ENCODE results near the gene VWA3B. TPM values are rescaled to one million over a fixed set of nuclear protein-coding genes. Genes with fewer than 3 reads are reported as not detected.
"Not testable (repeated sequence)": the region's sequence is repeated elsewhere in the genome, so short reads cannot be mapped to it uniquely, and the experiment has no call there.

Gene VWA3B
- total RNA-seq, 4 donors from 2014 or later: 0.30 to 6.1 (median 2.5) TPM; not detected in 1

DNA sequence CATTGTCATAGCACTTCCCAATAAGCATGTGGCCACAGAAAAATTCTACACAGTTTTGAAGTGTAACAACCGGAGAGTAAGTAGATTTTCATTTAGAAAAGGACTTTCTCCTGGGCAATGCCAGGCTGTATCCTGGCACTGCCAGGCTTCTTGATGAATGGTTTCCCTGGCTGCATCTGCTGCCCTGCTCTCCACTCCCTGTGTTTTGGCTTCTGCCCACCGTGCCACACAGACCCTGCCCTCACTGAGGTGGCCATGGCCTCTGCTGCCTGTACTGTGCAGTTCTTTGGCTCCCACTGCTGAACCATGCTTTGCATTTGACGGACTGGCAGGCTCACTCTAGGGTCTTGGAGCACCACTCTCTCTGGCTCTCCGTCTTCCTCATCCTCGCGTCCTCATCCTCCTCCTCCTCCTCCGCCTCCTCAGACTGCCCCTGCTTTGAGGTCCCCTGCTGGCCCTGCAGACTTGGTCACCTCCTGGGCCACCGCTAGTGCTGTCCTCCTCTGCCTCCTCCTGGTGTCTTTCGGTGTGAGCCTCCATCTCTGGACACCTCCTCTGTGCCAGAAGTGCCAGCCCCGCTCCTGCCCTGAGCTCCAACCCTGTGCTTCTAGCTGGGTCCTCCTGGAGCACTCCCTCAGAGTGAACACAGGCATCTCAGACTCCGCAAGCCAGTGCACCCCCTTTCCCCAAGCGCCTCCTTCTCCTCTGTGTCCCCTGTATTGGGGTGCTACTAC, 213.3 kb downstream of the VWA3B start:
- Histone ChIP-seq H3K4me3 (no peak overlapping the region), H3K4me1 (no peaks in the 10 kb centered on the region), H3K27me3 (no peaks in the 10 kb centered on the region), H3K27ac (no peak overlapping the region), H3K36me3 (no peaks in the 10 kb centered on the region), H3K9me3 (no peaks in the 10 kb centered on the region)
- 88 to 91% methylated on average over 12 of the region's 12 CpGs for WGBS, 2 donors
- no peak for DNase-seq (ENCODE audit: low spot score in 2 of 2)
- TF ChIP-seq POLR2A (IDR thresholded peaks at IDR 0.05) (no peak), EP300 (IDR thresholded peaks at IDR 0.05) (no peak)
- TF ChIP-seq, protein P1, sequence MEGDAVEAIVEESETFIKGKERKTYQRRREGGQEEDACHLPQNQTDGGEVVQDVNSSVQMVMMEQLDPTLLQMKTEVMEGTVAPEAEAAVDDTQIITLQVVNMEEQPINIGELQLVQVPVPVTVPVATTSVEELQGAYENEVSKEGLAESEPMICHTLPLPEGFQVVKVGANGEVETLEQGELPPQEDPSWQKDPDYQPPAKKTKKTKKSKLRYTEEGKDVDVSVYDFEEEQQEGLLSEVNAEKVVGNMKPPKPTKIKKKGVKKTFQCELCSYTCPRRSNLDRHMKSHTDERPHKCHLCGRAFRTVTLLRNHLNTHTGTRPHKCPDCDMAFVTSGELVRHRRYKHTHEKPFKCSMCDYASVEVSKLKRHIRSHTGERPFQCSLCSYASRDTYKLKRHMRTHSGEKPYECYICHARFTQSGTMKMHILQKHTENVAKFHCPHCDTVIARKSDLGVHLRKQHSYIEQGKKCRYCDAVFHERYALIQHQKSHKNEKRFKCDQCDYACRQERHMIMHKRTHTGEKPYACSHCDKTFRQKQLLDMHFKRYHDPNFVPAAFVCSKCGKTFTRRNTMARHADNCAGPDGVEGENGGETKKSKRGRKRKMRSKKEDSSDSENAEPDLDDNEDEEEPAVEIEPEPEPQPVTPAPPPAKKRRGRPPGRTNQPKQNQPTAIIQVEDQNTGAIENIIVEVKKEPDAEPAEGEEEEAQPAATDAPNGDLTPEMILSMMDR (IDR thresholded peaks at IDR 0.05): no peak

DNA sequence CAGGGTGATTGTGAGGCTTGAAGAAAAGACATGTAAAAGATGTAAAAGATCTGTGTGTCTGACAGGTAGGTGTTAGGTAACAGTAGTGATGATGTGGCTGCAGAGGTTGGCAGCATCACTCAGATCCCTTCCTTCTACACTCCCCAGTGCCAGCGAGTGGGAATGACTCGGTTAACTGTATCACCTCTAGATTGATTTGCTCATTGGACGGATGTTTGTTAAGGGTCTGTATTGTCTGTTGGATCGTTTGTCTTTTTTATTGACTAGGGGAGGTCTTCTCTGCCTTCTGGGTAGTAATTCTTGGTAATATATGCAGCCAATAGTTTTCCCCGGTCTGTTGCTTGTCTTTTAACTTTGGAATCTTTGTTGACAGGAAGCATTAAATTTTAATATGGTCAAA, 214.5 kb downstream of the VWA3B start:
- no peaks in the 10 kb centered on the region for H3K27me3 ChIP-seq
- H3K4me3 ChIP-seq: no peak overlapping the region
- TF ChIP-seq, protein P1 (IDR thresholded peaks at IDR 0.05): no peak
- TF ChIP-seq EP300 (IDR thresholded peaks at IDR 0.05) (no peak), POLR2A (IDR thresholded peaks at IDR 0.05) (no peak)
- H3K27ac ChIP-seq: no peak overlapping the region
- no peaks in the 10 kb centered on the region for H3K9me3 ChIP-seq
- no peak for DNase-seq (ENCODE audit: low spot score in 2 of 2)
- H3K4me1 ChIP-seq: no peaks in the 10 kb centered on the region
- WGBS, 2 donors: 50 to 51% methylated on average over 5 of the region's 5 CpGs
- H3K36me3 ChIP-seq: no peaks in the 10 kb centered on the region

DNA sequence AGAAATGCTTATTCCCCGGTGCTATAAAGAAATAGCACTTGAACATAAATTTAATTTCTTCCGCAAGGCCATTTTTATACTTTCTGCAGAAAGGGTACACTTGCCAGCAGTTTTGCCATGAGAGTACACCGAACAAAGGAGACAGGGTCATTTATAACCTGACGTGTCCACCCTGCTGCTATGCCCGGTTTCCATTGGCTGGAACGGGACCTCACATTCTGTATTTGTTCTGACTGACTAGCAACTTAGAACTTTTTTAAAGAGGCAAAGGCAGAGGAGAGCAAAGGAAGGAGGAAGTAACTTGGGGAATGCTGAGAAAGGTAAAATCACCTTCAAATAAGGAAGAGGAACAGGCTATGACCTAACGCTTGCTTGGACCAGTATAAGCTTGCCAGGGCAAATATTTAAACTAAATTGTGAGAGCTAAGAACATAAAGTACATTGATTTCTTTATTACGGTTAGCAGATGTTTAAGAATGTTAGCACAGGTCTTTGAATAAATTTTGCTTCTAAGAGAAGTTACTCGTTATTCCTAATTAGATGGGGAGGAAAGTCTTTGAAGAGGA, 220.2 kb downstream of the VWA3B start:
- H3K27ac ChIP-seq; DNase-seq (ENCODE audit: low spot score in 2 of 2); H3K9me3 ChIP-seq; H3K4me1 ChIP-seq; H3K4me3 ChIP-seq; H3K36me3 ChIP-seq: not testable (repeated sequence)
- peaks cover 0 to 11% of the 10 kb centered on the region in 2 donors for H3K27me3 ChIP-seq
- WGBS, 2 donors: 74 to 75% methylated on average over 9 of the region's 9 CpGs

DNA sequence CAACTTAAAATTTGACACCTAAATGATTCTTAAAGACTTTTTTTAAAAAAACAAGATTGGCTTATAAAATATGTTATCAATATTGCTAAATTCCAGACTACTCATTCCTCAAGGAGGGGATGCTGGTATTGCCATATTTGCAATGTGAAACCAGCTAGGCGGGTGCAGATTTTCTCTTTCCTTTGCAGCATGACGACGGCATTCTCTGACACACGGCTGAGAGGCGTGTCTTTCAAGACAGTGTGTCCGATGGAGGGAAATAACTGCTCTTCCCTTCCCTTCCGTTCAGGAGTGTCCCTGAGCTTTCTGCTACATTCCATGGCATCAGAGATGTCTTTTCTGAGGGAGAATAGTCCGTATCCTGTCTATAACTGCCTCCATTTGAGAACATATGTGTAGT, 221.1 kb downstream of the VWA3B start:
- Histone ChIP-seq H3K4me3 (no peak overlapping the region), H3K27me3 (peaks cover 0 to 11% of the 10 kb centered on the region in 2 donors), H3K36me3 (no peaks in the 10 kb centered on the region), H3K9me3 (no peaks in the 10 kb centered on the region), H3K4me1 (no peaks in the 10 kb centered on the region), H3K27ac (no peak overlapping the region)
- no peak for DNase-seq (ENCODE audit: low spot score in 2 of 2)
- TF ChIP-seq POLR2A (IDR thresholded peaks at IDR 0.05): no peak
- 45 to 50% methylated on average over 8 of the region's 8 CpGs for WGBS, 2 donors

DNA sequence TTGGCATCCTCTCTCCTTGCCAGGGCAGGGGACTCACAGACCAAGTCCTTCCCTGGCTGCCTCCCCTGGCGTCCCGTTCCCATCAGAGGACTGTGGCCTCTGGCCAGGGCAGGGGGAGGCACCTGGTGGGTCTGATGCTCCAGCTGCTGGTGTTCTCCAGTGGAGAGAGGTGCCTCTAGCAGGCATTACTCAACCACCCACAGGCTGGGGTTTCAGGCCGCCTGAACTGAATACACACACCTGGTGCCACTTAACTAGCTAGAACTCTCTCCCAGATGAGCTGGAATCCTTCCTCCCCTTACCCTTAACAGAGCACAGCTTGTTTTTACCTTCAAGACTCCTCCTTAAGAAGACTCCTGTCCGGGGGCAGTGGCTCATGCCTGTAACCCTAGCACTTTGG, 221.6 kb downstream of the VWA3B start:
- Histone ChIP-seq H3K4me3 (no peak overlapping the region), H3K4me1 (no peaks in the 10 kb centered on the region), H3K27me3 (peaks cover 0 to 11% of the 10 kb centered on the region in 2 donors), H3K36me3 (no peaks in the 10 kb centered on the region), H3K9me3 (no peaks in the 10 kb centered on the region), H3K27ac (no peak overlapping the region)
- DNase-seq (ENCODE audit: low spot score in 2 of 2): no peak
- TF ChIP-seq EP300 (IDR thresholded peaks at IDR 0.05) (no peak), POLR2A (IDR thresholded peaks at IDR 0.05) (no peak)
- TF ChIP-seq, protein P1 (IDR thresholded peaks at IDR 0.05): no peak
- WGBS, 2 donors: 62 to 72% methylated on average over 4 of the region's 4 CpGs

DNA sequence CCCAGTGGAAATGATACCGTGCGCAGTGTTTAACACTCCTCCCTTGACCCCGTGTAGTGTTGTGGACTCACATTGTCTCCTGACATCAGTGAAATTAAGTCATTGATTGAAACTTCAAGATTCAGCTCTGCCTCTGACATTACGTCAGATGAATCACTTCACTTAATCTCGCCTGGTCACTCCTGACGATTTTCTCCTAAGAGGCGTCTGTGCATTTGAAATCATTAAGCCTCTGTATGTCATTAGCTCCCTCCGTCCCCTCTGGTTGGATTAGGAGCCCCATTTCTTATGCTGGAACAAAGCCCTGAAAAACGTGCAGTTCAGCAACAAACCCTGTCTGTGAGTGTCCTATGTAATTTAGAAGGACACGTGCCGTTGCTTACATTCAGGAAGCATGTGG, 222.6 kb downstream of the VWA3B start:
- no peaks in the 10 kb centered on the region for H3K9me3 ChIP-seq
- no peak overlapping the region for H3K27ac ChIP-seq
- H3K4me3 ChIP-seq: no peak overlapping the region
- no peak for DNase-seq (ENCODE audit: low spot score in 2 of 2)
- H3K4me1 ChIP-seq: no peaks in the 10 kb centered on the region
- no peak for TF ChIP-seq POLR2A (IDR thresholded peaks at IDR 0.05)
- TF ChIP-seq EP300 (IDR thresholded peaks at IDR 0.05): no peak
- TF ChIP-seq, protein P1 (IDR thresholded peaks at IDR 0.05): no peak
- H3K27me3 ChIP-seq: peaks cover 0 to 11% of the 10 kb centered on the region in 2 donors
- H3K36me3 ChIP-seq: no peaks in the 10 kb centered on the region
- WGBS, 2 donors: 78 to 85% methylated on average over 11 of the region's 11 CpGs

Data from tibial nerve (tissue), 4 donors.